MV-4-11 (cell line): ENCODE data around the gene ADGRG3.

Experiments used
- DNase-seq: peaks from one replicate; lab custom pipeline; 2025; lab: John Stamatoyannopoulos, UW

ADGRG3 gene

GRCh38 chr16:57646388-57647039, 21.6 kb upstream of the ADGRG3 start:
- DNase-seq, result no peak

DNA sequence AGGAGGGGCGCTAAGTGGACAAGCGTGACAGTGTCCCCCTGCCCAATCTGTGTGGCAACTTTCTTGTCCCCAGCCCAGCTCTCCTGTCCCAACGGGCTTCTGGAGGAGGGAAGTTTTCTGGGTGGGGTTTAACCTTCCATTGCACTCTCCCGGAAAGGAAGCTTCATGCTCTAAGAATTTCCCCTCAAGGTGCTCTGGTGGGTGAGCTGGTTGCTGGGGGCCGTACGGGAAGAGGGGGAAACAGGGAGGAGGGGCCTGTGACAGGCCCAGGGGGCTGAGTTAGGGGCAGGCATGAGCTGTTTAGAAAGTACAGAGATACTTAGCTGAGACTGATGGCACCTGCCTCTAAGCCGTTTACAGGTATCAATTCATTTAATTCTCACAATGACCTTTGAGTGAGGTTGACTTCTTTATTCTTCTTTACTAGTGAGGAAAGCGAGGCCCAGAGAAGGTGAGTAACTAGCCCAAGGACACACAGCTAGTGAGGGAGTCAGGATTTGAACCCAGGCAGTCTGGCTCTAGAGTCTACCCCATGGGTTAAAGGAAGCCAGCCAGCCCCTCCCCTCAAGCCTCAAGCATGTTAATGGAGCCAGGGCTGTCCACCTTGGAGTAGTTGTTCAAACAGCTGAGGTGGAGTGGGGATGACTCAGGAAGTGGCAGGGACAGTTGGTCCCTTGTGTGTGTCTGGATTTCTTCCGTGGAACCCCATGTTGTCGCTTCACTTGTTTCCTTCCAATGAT, 20.8 kb upstream of the ADGRG3 start:
- DNase-seq, result no peak

DNA sequence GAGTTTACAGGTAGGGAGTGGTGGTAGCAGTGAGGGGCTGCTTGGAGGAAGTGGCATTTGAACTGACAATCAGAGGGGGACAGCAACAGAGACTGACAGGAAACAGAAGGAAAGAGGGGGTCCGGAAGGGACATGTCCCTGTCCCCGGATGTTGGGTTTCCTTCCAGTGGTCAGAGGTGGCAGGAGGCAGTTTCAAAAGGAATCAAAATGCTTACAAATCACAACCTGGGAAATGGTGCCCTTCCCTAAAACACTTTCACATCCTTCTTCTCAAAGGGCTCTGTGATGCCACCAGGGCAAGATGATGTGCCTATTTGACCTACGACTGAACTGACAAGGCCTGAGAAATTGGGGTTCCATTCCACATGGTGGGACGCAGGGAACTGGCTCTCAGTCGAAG, 20.0 kb upstream of the ADGRG3 start:
- peak; percentile 92 for DNase-seq

GRCh38 chr16:57648581-57649442, 19.3 kb upstream of the ADGRG3 start:
- peak; percentile 74 for DNase-seq

DNA sequence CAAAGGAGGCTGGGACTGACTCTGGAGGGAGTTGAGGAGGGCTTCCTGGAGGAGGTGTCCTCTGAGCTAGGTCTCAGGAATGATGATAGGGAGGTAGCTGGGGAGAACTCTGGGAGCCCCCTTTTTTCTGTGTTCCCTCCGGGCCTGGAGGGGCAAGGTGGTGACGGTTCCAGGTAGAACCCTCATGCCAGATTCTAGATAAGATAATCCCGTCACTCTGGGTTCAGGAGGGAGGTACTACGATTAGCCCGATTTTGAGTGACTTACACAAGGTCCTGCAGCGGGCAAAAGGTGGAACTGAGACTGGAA, 18.7 kb upstream of the ADGRG3 start:
- DNase-seq, result no peak

GRCh38 chr16:57649846-57650245, 18.3 kb upstream of the ADGRG3 start:
- no peak for DNase-seq

DNA sequence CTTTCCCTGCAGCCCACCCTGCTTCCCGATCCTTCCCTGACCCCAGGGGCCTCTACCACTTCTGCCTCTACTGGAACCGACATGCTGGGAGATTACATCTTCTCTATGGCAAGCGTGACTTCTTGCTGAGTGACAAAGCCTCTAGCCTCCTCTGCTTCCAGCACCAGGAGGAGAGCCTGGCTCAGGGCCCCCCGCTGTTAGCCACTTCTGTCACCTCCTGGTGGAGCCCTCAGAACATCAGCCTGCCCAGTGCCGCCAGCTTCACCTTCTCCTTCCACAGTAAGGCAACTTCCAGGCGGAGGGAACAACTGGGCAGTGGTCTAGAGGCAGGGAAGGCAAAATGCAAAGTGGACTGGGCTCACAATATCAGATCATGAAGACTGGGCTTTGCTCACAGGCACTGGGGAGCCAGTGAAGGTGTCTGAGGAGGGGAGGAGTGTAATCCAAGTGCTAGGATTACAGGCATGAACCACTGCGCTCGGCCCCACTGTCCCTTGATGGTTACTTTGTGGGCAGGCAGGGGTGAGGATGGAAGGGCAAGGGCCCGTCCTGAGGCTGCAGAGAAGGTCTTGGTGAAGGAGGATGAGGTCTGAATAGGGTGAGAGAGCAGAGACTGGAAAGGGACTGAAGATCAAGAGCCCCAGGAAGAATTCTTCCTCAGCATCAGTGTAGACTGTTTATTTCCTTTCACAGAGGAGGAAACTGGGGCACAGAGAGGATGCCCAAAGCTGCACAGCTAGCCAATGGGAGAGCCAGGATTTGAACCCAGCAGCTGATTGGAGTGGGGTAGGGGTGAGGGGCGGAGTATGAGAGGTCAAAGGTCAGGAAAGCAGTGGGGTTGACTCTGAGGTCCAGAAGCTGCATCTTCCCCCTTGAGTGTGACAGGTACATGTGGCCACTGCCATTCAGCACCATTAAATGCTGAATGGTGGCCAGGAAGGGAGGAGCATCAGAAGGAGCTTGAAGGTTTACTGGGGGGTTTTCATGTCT, 16.5 kb upstream of the ADGRG3 start:
- DNase-seq, result no peak

- no peak for DNase-seq
Measured at GRCh38 chr16:57652695-57653471, 15.2 kb upstream of the ADGRG3 start.

GRCh38 chr16:57653936-57654335, 14.2 kb upstream of the ADGRG3 start:
- DNase-seq, result no peak

- DNase-seq, result no peak
Measured at GRCh38 chr16:57656342-57656955, 11.7 kb upstream of the ADGRG3 start.

GRCh38 chr16:57657228-57657627, 10.9 kb upstream of the ADGRG3 start:
- no peak for DNase-seq

DNA sequence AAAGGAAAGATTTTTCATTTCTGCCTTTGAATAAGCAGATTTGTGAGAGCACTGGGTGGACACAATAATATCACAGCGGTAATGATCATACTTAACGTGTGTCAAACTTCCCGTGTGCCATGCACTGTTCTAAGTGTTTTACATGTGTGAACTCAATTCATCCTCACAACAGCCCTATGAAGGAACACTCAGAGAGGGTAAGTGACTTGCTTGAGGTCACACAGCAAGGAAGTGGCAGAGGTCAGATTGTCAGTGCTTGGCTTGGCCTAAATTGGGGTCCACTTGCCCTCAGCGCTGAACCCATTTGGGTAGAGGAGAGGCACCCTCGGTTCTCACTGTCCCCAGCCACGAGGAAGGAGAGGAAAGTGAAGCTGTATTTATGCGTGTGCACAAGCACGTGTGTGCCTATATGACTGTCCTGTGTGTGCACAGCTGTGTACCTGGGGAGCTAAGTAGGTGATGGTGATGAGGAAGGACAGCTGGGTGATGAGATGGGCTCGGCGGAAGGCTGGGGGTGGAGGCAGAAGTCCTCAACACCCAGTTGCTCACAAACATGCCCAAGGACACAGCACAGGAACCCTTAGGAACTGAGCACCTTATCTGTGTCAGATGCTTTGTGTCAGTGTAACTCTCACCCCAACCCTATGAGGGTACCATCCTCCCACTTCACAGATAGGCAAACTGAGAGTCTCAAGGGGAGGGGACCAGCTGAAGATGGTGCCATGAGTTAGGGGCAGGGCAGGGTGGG, 9.8 kb upstream of the ADGRG3 start:
- DNase-seq, result no peak

DNA sequence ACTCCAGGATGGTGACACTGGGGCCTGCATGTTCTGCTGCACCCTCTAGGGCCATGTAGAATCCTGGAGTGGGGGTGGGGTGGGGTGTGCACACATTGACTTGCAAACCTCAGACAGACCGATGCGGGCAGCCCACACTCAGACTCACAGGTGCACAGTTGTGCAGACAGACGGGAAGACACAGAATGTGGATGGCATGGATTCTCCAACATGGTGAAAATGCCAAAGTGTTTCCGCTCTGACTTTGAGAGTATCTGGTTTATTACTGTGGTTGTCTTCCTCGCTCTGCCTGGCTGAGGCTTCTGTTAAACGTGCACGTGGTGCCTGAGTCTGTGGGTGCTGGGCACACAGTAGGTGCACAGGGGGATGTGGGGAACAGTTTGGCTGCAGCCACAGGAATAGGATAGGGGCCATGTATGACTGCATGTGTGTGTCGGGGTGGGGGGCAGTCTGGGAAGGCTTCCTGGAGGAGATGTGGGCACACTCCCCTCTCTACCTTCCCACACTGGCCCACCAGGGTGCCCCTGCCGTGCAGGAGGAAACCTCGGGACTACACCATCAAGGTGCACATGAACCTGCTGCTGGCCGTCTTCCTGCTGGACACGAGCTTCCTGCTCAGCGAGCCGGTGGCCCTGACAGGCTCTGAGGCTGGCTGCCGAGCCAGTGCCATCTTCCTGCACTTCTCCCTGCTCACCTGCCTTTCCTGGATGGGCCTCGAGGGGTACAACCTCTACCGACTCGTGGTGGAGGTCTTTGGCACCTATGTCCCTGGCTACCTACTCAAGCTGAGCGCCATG, 9.0 kb upstream of the ADGRG3 start:
- no peak for DNase-seq

DNA sequence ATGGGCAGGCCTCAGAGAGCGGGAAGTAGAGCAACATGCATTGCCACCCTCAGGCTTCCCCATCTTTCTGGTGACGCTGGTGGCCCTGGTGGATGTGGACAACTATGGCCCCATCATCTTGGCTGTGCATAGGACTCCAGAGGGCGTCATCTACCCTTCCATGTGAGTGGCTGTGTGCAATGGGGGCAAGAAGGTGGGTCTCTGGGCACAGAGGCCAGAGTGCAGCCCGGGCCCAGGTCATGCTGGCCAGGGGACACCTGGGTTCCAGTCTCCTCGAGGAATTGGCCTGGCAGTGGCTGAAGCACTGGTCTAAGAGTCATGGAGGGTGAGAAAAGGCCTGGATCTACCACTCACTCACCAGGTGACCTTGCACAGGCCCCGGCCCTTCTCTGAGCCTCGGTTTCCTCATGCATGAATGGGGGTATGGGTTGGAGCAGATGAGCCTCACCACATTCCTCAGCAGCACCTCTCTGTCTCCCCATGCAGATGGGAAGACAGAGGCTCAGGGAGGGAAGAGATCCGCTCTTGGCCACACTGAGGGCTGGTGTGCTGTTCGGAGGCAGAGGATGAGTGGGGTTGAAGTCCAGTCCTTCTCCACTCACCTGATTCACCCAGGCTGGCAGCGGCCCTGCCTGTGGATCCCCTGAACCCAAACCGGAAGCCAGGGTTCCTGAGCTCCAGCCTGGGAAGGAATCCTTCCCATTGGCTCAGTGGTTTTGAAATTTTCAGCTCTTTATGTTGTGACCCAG, 7.2 kb upstream of the ADGRG3 start:
- DNase-seq, result no peak

- no peak for DNase-seq
Measured at GRCh38 chr16:57661510-57661909, 6.6 kb upstream of the ADGRG3 start.

DNA sequence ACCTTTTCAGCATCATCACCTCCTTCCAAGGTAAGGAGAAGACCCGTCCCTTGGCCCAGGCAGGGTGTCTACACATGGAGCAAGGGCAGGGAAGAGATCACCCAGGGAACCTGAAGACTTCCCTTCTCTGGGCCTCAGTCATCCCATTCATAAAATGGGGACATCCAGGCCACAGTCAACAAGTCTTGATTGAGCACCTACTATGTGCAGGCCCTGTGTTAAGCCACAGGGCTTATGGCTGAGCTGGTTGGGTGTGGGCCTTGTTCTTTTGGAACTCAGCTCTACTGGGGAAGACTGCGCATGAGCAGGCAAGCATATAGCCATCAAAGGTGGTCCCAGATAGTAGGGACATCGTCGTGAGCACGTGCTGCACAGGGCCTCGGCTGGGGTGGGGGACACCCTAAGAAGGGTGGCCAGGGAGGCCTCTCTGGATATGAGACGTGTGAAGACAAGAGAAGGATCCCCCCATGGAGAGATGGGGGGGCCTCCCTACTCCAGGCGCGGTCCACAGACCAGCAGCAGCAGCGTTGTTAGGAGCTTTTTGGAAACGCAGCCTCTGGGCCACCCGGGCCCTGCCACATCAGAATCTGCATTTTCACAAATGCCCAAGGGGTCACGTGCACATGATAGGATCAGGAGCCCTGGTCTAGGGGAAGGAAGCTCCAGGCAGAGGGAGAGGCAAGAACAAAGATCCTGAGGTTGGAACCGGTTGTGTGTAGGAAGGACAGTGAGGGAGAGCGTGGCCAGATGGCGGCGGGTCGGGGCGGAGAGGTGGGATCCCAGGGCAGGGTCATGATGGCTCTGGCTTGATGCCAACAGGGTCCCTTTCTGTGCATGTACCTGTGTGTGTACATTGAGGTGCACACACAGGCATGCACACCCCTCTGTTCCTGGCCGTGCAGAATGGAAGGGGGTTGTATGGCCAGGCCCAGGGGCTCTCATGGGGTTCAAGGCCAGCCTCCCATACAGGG, 5.9 kb upstream of the ADGRG3 start:
- no peak for DNase-seq

DNA sequence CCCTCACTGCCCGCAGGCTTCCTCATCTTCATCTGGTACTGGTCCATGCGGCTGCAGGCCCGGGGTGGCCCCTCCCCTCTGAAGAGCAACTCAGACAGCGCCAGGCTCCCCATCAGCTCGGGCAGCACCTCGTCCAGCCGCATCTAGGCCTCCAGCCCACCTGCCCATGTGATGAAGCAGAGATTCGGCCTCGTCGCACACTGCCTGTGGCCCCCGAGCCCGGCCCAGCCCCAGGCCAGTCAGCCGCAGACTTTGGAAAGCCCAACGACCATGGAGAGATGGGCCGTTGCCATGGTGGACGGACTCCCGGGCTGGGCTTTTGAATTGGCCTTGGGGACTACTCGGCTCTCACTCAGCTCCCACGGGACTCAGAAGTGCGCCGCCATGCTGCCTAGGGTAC, 4.7 kb upstream of the ADGRG3 start:
- DNase-seq, result no peak
